Measurements from ENCODE around the gene KRTAP10-1.
"Not testable (repeated sequence)": the region's sequence is repeated elsewhere in the genome, so short reads cannot be mapped to it uniquely, and the experiment has no call there.

Gene KRTAP10-1

DNA sequence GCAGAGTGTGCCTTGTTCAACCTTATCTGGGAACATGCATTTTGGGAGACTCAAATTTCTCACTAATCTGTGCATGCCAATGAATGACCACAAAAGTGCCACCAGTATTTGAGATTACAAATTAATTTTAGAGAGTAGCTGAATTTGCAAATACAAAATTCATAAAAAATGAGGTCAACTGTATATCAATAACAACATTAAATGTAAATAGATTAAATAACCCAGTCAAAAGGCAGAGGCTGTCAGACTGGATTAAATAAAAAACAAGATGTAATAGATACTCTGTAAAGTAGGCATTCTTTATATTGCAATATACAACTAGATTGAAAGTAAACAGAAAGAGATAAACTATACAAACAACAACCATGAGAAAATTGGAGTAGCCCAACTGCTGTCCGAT, 24.1 kb upstream of the KRTAP10-1 start:
- H3K4me3 ChIP-seq (ENCODE audit: low read depth, low read length) = no peak overlapping the region
- no peak for TF ChIP-seq CTCF (IDR thresholded peaks at IDR 0.05; ENCODE audit: low read depth, low read length, missing control alignments)
- in situ Hi-C loops (cut with HindIII; ENCODE audit: low sequenced_read_pairs) = no loop called here
- DNase-seq (ENCODE audit: low read depth) = no peak

- DNase-seq (ENCODE audit: low read depth) = no peak
- in situ Hi-C loops (cut with HindIII; ENCODE audit: low sequenced_read_pairs) = no loop called here
- H3K4me3 ChIP-seq (ENCODE audit: low read depth, low read length) = no peak within 1 kb of the TSS
- TF ChIP-seq CTCF (IDR thresholded peaks at IDR 0.05; ENCODE audit: low read depth, low read length, missing control alignments) = no peak
Observed at GRCh38 chr21:44558695-44559094, 18.7 kb upstream of the KRTAP10-1 start, which contains the start of gene KRTAP10-3. Gene KRTAP10-3, minus strand, starts transcription at chr21:44558795. Its CDS starts 80 bp downstream, at chr21:44558715.

DNA sequence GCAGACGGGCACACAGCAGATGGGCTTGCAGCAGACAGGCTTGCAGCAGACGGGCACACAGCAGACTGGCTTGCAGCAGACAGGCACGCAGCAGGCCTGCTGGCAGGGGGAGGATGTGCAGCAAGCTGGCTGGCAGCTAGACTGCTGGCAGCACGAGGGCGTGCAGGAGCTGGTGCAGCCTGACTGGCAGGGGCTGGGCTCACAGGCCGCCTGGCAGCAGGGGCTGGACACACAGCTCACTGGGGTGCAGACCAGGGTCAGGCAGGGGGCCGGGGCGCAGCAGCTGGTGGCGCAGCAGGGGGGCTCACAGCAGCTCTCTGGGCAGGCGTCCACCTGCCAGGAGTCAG, 18.3 kb upstream of the KRTAP10-1 start:
- H3K4me3 ChIP-seq (ENCODE audit: low read depth, low read length); DNase-seq (ENCODE audit: low read depth); in situ Hi-C loops (cut with HindIII; ENCODE audit: low sequenced_read_pairs): not testable (repeated sequence)

DNA sequence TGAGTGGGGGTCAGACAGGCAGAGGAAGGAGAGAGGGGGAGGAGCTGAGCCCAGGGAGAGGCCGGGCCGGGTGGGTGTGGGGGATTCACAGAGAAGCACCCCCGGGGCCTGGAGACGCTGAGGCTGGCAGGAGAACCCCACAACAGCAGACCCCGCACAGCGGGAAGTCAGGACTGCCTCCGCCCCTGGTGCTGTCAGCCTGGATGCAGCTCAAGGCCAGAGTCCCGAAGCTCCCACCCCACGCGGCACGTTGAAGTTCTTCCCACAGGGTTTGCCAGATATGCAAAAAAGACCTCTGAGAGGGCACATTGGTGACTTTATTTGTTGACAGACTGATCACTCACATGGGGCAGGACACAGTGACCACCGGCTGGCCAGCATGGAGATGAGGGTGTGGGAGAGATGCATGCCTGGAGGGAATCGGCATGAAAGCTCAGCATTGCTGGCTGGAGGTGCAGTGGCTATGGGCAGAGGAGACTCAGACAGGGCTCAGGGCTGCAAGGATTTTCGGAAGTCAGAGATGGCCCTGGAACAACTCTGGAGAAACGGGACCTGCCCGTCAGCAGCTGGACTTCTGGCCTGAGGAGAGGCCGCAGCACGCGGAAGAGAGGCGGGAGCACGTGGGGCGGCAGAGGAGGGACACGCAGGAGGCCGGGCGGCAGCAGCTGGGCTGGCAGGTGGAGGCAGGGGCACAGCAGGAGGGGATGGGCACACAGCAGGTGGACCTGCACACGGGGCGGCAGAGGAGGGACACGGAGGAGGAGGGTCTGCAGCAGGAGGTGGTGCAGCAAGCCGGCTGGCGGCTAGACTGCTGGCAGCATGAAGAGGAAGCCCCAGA, 17.7 kb upstream of the KRTAP10-1 start:
- in situ Hi-C loops (cut with HindIII; ENCODE audit: low sequenced_read_pairs) = no loop called here
- H3K4me3 ChIP-seq (ENCODE audit: low read depth, low read length) = no peak overlapping the region
- no peak for DNase-seq (ENCODE audit: low read depth)
- TF ChIP-seq CTCF (IDR thresholded peaks at IDR 0.05; ENCODE audit: low read depth, low read length, missing control alignments) = no peak

GRCh38 chr21:44556879-44557278, 16.9 kb upstream of the KRTAP10-1 start:
- no peak for DNase-seq (ENCODE audit: low read depth)
- in situ Hi-C loops (cut with HindIII; ENCODE audit: low sequenced_read_pairs) = no loop called here
- TF ChIP-seq CTCF (IDR thresholded peaks at IDR 0.05; ENCODE audit: low read depth, low read length, missing control alignments) = no peak
- no peak overlapping the region for H3K4me3 ChIP-seq (ENCODE audit: low read depth, low read length)

DNA sequence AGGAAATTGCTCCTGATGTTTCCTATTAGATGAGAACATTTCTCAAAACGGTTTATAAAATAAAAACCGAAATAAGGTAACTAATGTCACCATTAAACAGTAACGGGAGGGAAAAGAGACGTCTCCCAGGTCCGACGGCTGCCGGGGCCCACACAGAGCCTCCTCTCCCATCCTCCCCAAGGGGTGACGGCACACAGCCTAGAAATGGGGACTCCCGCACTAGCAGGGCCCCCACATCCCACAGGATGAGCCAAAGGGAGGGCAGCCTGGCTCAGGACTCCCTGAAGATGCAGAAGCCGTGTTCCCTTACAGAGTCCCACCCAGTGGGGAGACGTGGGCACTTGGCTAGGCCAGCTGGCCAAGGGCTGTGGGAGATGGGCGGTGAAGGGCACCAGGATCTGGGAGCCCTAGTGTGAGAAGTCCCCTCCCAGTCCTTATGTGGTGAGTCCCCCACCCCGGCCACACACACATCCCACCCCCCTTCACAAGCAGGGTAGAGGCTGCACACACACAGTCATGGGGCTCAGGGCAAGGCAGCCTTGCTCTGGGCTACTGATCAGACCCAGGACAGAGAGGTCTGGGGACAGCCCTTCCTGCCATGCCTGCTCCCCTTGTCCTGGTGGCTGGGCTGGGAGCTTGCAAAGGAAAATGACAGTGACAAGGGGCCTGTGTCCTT, 15.3 kb upstream of the KRTAP10-1 start:
- DNase-seq (ENCODE audit: low read depth) = no peak
- no peak overlapping the region for H3K4me3 ChIP-seq (ENCODE audit: low read depth, low read length)
- TF ChIP-seq CTCF (IDR thresholded peaks at IDR 0.05; ENCODE audit: low read depth, low read length, missing control alignments) = no peak
- in situ Hi-C loops (cut with HindIII; ENCODE audit: low sequenced_read_pairs) = no loop called here

- in situ Hi-C loops (cut with HindIII; ENCODE audit: low sequenced_read_pairs) = no loop called here
- no peak for TF ChIP-seq CTCF (IDR thresholded peaks at IDR 0.05; ENCODE audit: low read depth, low read length, missing control alignments)
- DNase-seq (ENCODE audit: low read depth) = no peak
- no peak overlapping the region for H3K4me3 ChIP-seq (ENCODE audit: low read depth, low read length)
Observed at GRCh38 chr21:44552681-44553080, 12.7 kb upstream of the KRTAP10-1 start.
